GM18507 (cell line): ENCODE measurements around the gene UBR4.

ENCODE experiments used
- DNase-seq: peaks from one replicate; pipeline ENCODE4 v3.0.0; 2011; ENCODE audit warnings: low read depth; ENCODE audit not compliant: insufficient read length; ENCODE audit errors: extremely low spot score
- FAIRE-seq: peaks from 2 replicates; lab custom pipeline; 2011; peaks lifted over from hg19 to GRCh38; lab: Jason Lieb, UNC

The UBR4 gene

GRCh38 chr1:19045898-19046880 lies 163.9 kb downstream of the UBR4 start:
- FAIRE-seq (no peak), DNase-seq (no peak)

DNA sequence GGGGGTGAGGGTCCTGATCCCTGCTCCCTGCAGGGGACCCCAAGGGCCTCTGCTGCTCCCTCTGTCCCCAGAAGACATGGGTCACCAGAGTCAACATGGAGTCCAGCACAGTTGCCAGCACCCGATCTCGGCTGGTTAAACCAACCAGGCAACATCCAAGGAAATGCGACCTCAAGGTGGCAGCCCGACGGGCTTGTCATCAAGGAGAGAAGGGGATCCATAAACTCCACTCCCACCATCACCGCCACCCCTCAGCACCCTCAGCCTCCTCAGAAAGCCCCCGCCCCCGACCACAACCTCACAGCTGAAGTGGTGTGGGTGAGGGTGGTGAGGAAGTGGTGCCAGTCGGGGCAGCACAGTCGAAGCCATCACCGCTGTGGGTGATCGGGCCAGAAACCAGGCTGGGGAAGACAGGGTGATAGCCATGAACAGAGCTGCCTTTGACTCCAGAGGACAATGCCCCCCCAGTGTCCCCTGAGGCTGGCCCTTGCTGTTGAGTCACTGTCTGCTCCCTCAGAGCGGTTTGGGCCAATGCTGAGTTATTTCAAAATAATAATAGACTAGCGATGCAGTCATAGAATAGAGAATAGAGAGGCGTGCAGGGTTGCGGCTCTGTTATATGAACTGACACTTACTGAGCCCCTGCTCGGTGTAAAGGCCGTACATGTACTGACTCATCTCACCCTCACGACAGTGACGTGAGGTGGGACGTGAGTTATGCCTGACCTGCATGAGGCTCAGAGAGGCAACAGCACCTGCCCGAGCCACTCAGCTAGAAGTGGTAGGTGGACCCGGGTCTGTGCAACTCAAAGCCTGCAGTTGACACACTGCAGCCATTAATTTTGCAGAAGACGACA lies 164.9 kb downstream of the UBR4 start:
- no peak for DNase-seq
- FAIRE-seq, result no peak

GRCh38 chr1:19044471-19044870 lies 165.6 kb downstream of the UBR4 start:
- FAIRE-seq, result no peak
- DNase-seq, result no peak

GRCh38 chr1:19043579-19044443 lies 166.3 kb downstream of the UBR4 start:
- FAIRE-seq (no peak), DNase-seq (no peak)

- no peak for DNase-seq
- FAIRE-seq, result no peak
Observed at GRCh38 chr1:19042675-19043578, 167.1 kb downstream of the UBR4 start.

- DNase-seq, result no peak
- no peak for FAIRE-seq
Observed at GRCh38 chr1:19040010-19040680, 169.9 kb downstream of the UBR4 start.

- DNase-seq, result no peak
- FAIRE-seq, result no peak
Observed at GRCh38 chr1:19038732-19039131, 171.3 kb downstream of the UBR4 start.

GRCh38 chr1:19038096-19038495 lies 172.0 kb downstream of the UBR4 start:
- no peak for DNase-seq
- FAIRE-seq, result no peak

GRCh38 chr1:19037659-19038058 lies 172.4 kb downstream of the UBR4 start:
- DNase-seq (no peak), FAIRE-seq (no peak)

- DNase-seq (no peak), FAIRE-seq (no peak)
Observed at GRCh38 chr1:19036813-19037605, 173.1 kb downstream of the UBR4 start.

GRCh38 chr1:19036041-19036812 lies 173.8 kb downstream of the UBR4 start:
- FAIRE-seq (no peak), DNase-seq (no peak)

GRCh38 chr1:19035377-19036040 lies 174.6 kb downstream of the UBR4 start:
- no peak for FAIRE-seq
- no peak for DNase-seq

DNA sequence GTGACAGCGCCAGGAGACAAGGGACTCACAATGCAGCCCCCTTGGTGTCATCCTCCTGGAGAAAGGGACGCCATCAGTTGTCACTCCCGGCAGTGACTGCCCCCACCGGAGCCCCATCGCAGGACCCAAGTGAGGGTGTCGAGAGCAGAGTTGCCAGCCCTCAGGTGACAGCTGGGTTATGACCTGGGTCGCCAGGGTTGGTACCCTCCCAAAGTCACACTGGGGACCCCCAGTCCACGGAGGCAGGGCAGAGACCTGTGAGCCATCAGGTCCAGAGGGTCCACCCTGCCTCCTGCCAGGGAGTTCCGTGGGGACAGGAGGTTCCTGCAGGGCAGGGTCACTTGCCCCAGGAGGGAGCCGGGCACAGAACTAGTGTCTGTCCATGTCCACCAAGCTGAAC lies 175.3 kb downstream of the UBR4 start:
- FAIRE-seq (no peak), DNase-seq (no peak)

DNA sequence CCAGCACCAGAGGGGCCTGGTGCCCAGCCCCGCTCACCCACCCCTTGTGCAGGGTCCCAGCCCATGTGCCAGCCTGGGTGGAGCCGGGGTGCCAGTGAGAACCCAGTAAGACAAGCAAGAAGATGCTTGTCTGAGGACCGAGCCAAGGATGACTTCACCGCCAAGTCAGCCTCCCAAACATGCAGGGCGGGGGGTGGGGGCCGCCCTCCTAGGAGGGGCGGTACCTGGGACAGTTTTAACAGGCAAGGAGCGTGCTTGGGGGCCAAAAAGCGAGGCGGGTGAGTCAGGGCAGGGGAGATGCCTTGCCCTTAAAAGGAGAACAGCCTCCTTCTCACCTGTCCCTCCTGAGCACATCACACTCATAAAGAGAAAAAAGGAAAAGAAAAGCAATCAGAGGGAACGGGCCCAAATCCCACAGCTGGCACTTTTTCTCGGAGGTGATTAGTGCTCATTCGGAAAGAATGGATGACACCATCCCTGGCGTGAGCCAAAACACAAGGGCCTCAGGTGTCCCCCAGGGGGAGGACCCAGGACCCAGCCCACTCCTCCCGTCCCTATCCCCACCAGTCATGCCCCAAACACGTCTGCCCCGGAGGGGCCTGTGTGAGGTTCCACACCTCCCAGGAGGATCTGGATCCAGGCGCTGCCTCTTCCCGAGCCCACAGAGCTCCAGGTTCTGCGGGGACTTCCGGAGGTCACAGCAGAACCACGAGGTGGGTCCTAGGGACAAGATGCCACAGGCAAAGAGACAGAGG lies 176.0 kb downstream of the UBR4 start:
- FAIRE-seq (no peak), DNase-seq (no peak)

- FAIRE-seq (no peak), DNase-seq (no peak)
Observed at GRCh38 chr1:19033515-19033839, 176.6 kb downstream of the UBR4 start.
